ENCODE results near the gene GRID1.

GRID1 gene

DNA sequence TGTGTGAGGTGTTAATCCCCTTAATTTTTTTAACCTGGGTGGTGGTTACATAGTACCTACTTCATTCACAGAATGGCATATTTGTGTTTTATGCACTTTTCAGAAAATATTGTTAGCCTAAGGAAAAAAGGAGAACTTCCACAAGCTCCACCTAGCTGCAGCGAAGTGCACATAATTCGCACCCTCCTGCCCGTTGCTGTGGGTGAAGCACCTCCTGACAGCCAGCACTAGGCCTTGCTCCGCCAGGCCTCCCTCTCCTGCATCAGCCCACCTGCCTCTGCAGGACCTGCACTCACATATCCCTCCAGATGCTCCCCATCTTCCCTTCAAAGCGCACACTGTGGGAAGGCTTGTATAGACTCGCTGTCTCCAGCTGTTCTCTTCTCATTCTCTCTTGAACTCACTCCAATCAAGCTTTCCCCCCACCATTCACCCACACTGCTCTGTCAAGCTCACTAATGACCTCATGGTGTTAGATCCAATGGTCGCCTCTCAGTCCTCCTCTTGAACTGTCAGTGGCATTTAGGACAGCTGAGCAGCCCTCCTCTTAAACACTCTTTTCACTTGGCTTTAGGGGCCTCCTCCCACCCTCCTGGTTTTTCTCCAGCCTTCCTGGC lies 20.7 kb upstream of the GRID1 start:
- no peak overlapping the region for H3K27ac Mint-ChIP-seq
- no peaks in the 10 kb centered on the region for H3K9me3 Mint-ChIP-seq
- H3K4me1 Mint-ChIP-seq: peaks cover 20% of the 10 kb centered on the region
- DNase-seq (ENCODE audit: low spot score in 2 of 2) (no peak), ATAC-seq (ENCODE audit: low read depth) (no peak)
- peaks cover 28% of the 10 kb centered on the region for H3K27me3 Mint-ChIP-seq
- no peak overlapping the region for H3K4me3 Mint-ChIP-seq
- H3K36me3 Mint-ChIP-seq: no peaks in the 10 kb centered on the region

DNA sequence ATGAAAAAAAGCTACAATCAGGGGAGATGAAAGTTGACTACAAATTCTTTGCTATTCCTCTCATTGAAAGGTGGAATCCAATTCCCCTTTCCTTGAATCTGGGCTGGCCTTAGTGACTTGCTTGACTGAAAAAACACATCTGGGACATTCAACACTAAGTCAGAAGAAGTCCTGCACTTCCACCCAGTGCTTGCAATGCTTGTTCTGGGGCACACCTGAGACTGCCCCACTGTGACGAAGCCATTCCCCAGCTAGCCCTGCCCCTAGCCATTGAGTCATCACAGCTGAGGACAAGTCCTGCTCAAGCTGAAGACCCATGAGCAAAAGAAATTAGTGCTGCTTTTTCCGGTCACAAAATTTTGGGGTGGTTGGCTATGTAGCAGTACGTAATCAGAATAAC lies 19.2 kb upstream of the GRID1 start:
- Mint-ChIP-seq H3K9me3 (no peaks in the 10 kb centered on the region), H3K36me3 (no peaks in the 10 kb centered on the region), H3K27ac (no peak overlapping the region), H3K4me3 (no peak overlapping the region), H3K27me3 (peaks cover 22% of the 10 kb centered on the region), H3K4me1 (peaks cover 12% of the 10 kb centered on the region)
- ATAC-seq (ENCODE audit: low read depth) (no peak), DNase-seq (ENCODE audit: low spot score in 2 of 2) (no peak)

DNA sequence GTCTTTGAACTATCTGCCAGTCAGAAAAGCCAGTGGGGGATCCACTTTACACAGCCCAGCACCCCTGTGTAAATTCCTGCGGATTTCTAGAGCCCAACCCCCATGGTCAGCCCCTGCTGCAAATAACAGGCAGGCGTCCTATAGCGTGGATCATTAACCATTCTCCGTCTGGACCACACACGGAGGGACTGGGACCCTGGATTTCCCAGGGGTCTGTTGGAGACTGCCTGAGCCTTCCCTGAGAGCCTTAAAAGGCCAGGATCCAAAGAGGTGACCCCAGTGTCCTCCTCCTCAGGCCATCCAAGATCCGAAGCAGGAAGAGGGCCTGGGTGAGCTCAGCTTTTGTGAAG lies 11.2 kb upstream of the GRID1 start:
- no peak overlapping the region for H3K27ac Mint-ChIP-seq
- H3K4me1 Mint-ChIP-seq: no peaks in the 10 kb centered on the region
- H3K36me3 Mint-ChIP-seq: no peaks in the 10 kb centered on the region
- no peaks in the 10 kb centered on the region for H3K9me3 Mint-ChIP-seq
- no peak for DNase-seq (ENCODE audit: low spot score in 2 of 2)
- peaks cover 10% of the 10 kb centered on the region for H3K27me3 Mint-ChIP-seq
- no peak for ATAC-seq (ENCODE audit: low read depth)
- no peak overlapping the region for H3K4me3 Mint-ChIP-seq

DNA sequence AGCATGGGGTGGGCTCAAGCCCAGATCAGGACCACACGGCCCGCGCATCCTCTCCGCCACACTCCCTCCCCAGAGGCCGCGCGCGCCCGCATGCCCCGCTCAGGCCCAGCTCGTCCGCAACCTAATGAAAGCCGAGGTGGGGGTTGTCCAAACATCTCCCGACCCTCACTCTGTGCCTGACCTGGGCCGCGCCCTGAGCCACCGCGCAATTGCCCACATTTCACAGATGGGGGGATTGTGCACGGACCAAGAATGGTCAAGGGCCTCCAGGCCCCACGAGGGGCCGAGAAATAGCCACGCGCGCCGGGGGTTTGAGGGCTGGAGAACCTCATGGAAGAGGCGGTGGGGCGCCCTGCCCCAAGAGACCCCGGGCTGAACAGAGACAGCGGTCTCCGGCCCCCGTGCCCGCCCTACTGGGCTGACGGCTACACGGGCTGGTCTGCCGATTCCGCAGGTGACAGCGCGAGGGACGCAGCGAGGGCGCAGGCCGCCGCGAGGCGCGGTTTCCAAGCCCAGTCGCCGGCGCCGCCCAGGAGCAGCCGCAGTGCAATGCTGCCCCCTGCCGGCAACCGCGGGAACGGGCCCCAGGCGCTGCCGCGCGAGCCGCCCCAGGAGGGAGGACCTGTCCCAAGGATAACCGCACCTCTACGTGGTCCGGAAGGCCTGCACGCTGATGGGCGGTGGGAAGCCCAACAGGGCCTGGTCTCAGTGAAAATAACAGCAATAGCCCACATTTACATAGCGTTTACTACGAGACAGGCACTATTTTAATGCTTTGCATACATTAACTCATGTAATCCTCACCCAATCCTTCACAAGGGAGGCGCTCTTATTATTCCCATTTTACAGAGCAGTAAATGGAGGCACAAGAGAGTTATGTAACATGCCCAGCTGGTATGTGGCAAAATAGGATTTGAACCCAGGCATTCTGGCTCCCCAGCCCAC lies 10.5 kb upstream of the GRID1 start:
- DNase-seq (ENCODE audit: low spot score in 2 of 2) (peak; percentile 87 to 97), ATAC-seq (ENCODE audit: low read depth) (peak; percentile 93)
- Mint-ChIP-seq H3K9me3 (no peaks in the 10 kb centered on the region), H3K4me1 (no peaks in the 10 kb centered on the region), H3K4me3 (no peak overlapping the region), H3K27me3 (peaks cover 13% of the 10 kb centered on the region), H3K36me3 (no peaks in the 10 kb centered on the region), H3K27ac (no peak overlapping the region)

DNA sequence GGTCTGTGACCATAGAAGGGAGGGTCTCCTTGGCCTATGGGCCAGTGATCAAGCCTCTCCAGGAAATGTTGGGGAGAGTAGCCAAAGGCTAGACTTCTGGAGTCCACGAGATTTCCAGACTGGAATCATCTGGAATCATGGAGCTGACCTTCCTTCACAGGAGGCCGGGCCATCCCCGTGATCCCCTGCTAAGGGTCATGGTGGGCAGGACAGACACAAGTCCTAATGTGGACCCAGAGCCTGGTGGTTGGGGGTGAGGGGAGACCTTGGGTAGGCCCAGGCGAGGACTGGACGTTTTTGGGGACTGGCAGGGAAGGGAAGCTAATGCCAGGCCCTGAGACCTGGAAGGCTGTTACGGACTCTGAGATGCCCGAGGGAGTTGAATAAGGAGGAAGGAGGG lies 9.8 kb upstream of the GRID1 start:
- Mint-ChIP-seq H3K4me1 (no peaks in the 10 kb centered on the region), H3K27ac (no peak overlapping the region), H3K9me3 (no peaks in the 10 kb centered on the region), H3K4me3 (peak overlapping the region; percentile 44), H3K36me3 (no peaks in the 10 kb centered on the region), H3K27me3 (peaks cover 15% of the 10 kb centered on the region)
- ATAC-seq (ENCODE audit: low read depth) (no peak), DNase-seq (ENCODE audit: low spot score in 2 of 2) (no peak)

DNA sequence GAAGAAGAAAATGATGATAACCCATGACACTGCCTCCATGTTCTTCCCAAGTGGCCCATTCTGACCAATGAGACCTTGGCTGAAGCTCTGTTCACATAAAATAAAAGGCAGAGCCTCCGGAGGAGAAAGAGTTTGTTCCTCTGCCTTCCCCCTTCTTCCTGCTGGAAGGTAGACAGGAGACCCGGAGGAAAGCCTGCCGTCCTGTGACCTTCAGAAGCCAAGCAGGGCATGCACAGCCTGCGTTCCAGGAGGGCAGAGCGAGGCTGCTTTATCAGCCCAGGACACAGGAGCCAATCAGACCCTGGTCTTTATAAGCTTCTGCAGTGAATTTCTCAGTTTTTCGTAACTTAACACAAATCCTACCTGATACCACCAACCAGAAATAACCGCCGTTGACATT lies 8.6 kb upstream of the GRID1 start:
- Mint-ChIP-seq H3K9me3 (no peaks in the 10 kb centered on the region), H3K4me3 (no peak overlapping the region), H3K27ac (no peak overlapping the region), H3K36me3 (peaks cover 2% of the 10 kb centered on the region), H3K27me3 (peaks cover 22% of the 10 kb centered on the region), H3K4me1 (no peaks in the 10 kb centered on the region)
- DNase-seq (ENCODE audit: low spot score in 2 of 2) (no peak), ATAC-seq (ENCODE audit: low read depth) (no peak)

DNA sequence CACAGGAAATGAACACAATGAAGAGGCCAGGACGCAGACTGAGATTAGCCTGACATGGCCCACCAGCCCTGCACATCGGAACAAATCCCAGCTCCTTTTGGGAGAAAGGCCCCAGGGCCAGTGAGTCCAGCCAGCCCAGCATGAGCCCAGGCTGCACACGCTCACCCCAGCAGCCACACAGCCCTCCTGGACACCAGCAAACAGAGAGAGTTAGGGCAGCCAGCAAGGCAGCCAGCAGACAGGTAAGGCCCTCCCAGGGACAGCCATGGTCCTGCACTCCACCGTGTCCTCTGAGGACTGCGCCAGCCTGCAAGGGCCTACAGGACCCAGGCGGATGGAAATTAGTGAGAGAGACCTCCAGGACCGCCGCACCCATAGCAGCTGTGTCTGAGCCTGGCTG lies 8.1 kb upstream of the GRID1 start:
- ATAC-seq (ENCODE audit: low read depth) (no peak), DNase-seq (ENCODE audit: low spot score in 2 of 2) (no peak)
- Mint-ChIP-seq H3K36me3 (peaks cover 2% of the 10 kb centered on the region), H3K4me1 (no peaks in the 10 kb centered on the region), H3K27me3 (peaks cover 21% of the 10 kb centered on the region), H3K4me3 (no peak overlapping the region), H3K27ac (no peak overlapping the region), H3K9me3 (no peaks in the 10 kb centered on the region)

DNA sequence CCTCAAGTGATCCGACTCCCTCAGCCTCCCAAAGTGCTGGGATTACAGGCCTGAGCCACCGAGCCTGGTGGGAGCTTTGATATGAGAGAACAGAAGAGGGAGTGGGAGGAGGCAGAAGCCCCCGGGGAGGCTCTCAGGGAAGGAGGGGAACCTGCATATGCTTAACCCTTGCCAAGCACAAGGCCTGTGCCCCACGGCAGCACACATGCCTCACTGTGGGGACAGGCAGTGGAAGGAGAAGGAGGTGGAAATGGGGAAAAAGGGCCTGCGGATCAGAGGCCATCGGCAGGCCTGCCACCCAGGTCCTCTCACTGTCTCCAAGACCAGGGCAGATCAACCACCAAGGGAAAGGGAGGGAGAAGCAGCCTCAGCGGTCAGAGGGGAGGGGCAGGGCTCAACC lies 7.2 kb upstream of the GRID1 start:
- Mint-ChIP-seq H3K36me3 (peaks cover 2% of the 10 kb centered on the region), H3K4me3 (no peak overlapping the region), H3K27me3 (peaks cover 22% of the 10 kb centered on the region), H3K4me1 (no peaks in the 10 kb centered on the region), H3K9me3 (no peaks in the 10 kb centered on the region), H3K27ac (no peak overlapping the region)
- DNase-seq (ENCODE audit: low spot score in 2 of 2) (no peak), ATAC-seq (ENCODE audit: low read depth) (no peak)

DNA sequence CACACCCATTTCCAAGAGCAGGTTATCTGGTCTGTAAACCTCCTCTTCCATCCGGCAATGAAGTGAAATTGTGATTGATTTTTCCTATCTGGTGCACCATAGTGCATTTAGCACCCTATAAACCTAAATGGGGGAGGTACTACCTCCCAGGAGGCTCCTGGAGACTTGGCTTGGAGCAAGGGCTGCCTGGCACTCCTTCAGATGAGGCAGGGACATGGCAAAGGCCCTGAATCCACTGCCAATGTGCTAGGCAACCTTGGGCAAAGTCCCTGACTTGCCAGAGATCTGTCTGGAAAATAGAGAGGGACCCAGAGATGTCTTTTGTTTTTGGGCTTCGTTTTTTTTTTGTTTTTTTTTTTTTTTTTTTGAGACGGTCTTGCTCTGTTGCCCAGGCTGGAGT lies 6.7 kb upstream of the GRID1 start:
- H3K4me3 Mint-ChIP-seq: no peak overlapping the region

DNA sequence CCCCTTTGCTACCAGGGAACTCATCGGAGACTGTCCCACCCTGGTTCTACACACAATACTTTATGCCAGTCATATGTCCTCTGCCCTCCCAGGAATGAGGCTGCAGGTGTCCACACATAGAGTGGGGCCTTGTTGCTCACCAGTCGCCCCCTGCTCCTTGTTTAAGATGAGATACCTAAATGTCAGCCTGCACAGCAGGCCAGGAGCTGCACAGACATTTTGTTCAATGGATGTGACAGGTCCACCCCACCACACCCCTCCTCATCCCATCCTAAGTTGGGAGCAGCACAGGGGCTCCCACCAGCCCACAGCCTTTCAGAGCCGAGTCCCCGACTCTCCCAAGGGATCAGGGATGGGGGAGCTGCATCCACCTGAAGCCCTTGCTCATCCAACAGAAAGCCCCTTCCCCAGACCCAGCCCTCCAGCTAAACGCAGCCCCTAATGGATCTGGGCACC lies 6.2 kb upstream of the GRID1 start:
- no peak overlapping the region for H3K4me3 Mint-ChIP-seq
- H3K27me3 Mint-ChIP-seq: peaks cover 25% of the 10 kb centered on the region
- DNase-seq (ENCODE audit: low spot score in 2 of 2) (no peak), ATAC-seq (ENCODE audit: low read depth) (no peak)
- peaks cover 2% of the 10 kb centered on the region for H3K36me3 Mint-ChIP-seq
- H3K4me1 Mint-ChIP-seq: peaks cover 3% of the 10 kb centered on the region
- no peaks in the 10 kb centered on the region for H3K9me3 Mint-ChIP-seq
- no peak overlapping the region for H3K27ac Mint-ChIP-seq

More for the DNA sequence above, 6.7 kb upstream of the GRID1 start:
- peaks cover 24% of the 10 kb centered on the region for H3K27me3 Mint-ChIP-seq
- no peaks in the 10 kb centered on the region for H3K4me1 Mint-ChIP-seq
- no peak for DNase-seq (ENCODE audit: low spot score in 2 of 2)
- H3K27ac Mint-ChIP-seq: no peak overlapping the region
- no peak for ATAC-seq (ENCODE audit: low read depth)
- H3K36me3 Mint-ChIP-seq: peaks cover 2% of the 10 kb centered on the region
- H3K9me3 Mint-ChIP-seq: no peaks in the 10 kb centered on the region

DNA sequence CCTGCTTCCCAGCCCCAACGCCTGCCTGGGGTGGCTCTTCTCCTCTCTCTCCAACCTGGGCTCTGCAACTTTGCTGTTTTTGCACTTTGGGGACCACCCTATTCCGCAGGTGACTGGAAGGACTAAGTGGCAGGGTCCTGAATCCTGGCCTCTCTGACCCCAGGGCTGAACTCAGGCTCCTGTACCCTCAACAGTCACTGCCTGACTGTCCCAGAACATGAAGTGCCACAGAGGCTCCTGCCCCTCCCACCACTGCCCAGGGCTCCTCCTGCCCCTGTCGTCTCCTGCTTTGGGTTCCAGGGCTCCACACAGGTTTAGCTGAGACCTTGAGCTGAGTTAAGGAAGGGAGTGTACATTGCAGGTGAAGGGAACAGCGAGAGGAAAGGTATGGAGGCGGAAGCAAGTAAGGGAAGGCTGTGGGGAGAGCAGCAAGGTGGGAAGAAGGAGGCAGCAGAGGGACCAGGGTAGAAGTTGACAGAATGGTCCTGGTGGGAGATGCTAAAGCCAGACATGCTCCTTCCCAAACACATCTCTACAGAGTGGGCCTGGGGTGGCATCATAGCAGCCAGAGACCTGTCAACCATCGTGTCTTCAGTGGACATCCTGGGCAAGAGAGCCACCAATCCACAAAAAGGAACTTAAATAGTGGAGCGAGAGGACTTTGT lies 5.7 kb upstream of the GRID1 start:
- DNase-seq (ENCODE audit: low spot score in 2 of 2) (no peak), ATAC-seq (ENCODE audit: low read depth) (no peak)
- no peak overlapping the region for H3K4me3 Mint-ChIP-seq
- peaks cover 5% of the 10 kb centered on the region for H3K4me1 Mint-ChIP-seq
- peaks cover 26% of the 10 kb centered on the region for H3K27me3 Mint-ChIP-seq
- H3K9me3 Mint-ChIP-seq: no peaks in the 10 kb centered on the region
- H3K27ac Mint-ChIP-seq: no peak overlapping the region
- peaks cover 2% of the 10 kb centered on the region for H3K36me3 Mint-ChIP-seq

DNA sequence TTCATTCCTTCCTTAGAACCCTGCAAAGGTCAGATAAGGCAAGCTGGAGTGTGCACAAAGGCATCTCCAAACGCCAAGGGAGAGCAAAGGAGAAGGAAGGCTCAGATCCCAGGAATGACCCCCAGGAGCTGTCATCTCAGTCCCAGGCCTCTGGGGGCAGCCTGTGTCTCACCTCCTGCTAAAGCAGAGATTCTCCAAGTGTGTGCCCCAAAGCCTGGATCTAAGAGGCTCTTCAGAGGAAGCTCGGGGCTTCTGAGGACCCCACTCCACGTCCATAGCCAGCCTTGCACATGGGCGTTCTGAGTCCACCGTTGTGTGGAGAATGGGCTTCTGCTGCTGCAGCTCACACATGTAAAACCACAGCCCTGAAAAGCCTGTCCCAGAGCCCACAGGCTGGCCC lies 5.1 kb upstream of the GRID1 start:
- Mint-ChIP-seq H3K27ac (no peak overlapping the region), H3K9me3 (no peaks in the 10 kb centered on the region), H3K4me1 (peaks cover 5% of the 10 kb centered on the region), H3K36me3 (peaks cover 2% of the 10 kb centered on the region), H3K4me3 (no peak overlapping the region), H3K27me3 (peaks cover 26% of the 10 kb centered on the region)
- ATAC-seq (ENCODE audit: low read depth) (no peak), DNase-seq (ENCODE audit: low spot score in 2 of 2) (no peak)

DNA sequence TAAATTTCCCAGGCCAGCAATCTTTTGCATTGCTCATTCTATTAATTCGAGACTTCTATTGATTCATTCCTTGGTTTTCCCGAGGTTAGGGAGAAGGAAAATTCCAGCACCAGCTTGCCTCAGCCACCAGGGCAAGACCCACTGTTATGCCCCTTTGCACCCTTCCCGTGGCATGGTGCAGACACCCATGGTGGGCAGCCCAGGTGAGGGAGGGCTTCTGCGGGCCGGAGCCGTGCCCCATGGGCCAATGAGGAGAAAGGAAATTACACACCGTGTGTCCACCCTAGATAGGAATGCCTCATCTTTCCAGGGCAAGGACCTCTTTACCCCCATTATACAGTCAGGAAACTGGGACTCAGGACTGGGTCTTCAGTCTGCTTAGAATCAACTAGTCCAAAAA lies 4.5 kb upstream of the GRID1 start:
- Mint-ChIP-seq H3K4me1 (peaks cover 5% of the 10 kb centered on the region), H3K27ac (no peak overlapping the region), H3K9me3 (no peaks in the 10 kb centered on the region), H3K36me3 (peaks cover 2% of the 10 kb centered on the region), H3K27me3 (peaks cover 24% of the 10 kb centered on the region), H3K4me3 (no peak overlapping the region)
- DNase-seq (ENCODE audit: low spot score in 2 of 2) (no peak), ATAC-seq (ENCODE audit: low read depth) (no peak)

DNA sequence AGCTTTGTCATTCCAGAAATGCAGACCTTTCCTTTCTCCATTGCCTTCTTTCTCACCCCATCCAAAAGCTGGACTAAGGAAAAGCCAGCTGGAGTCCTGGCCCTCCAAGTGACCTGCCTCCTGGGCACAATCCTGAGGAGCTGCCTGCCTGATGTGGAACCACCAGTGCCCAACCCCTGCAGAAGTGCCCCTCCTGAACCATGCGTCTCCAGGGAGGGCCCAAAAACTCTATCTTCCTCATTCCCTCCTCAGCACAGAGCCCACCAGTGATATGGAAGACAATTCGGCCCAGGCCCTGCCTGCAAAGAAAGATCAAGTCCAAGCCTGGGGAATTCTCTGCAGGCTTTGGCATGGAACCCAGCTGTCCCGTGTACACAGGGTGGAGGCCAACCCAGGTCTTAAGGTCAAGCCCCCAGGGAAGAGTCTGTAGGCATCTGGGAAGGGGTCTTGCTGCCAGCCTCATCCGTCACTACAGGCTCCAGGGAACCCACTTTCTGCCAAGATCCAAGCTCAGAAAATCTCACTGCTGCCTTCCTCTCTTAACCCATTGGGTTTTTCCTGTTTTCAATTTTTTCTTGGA lies 3.5 kb upstream of the GRID1 start:
- no peak for ATAC-seq (ENCODE audit: low read depth)
- Mint-ChIP-seq H3K27me3 (peaks cover 31% of the 10 kb centered on the region), H3K4me1 (peaks cover 9% of the 10 kb centered on the region), H3K9me3 (no peaks in the 10 kb centered on the region), H3K36me3 (peaks cover 2% of the 10 kb centered on the region), H3K4me3 (no peak overlapping the region), H3K27ac (no peak overlapping the region)
- no peak for DNase-seq (ENCODE audit: low spot score in 2 of 2)
